ENCODE data around the gene TMEM97. TPM values are rescaled to one million over a fixed set of nuclear protein-coding genes. Genes with fewer than 3 reads are reported as not detected.
"Not testable (repeated sequence)": the region's sequence is repeated elsewhere in the genome, so short reads cannot be mapped to it uniquely, and the experiment has no call there.

TMEM97 gene
- 237 TPM for total RNA-seq

GRCh38 chr17:28318759-28319597 is at the start of gene TMEM97:
Gene TMEM97, plus strand, starts transcription at chr17:28319200. Its CDS starts 40 bp downstream, at chr17:28319240.
- DNase-seq (ENCODE audit: low spot score) = peak; percentile 96

- no peak for DNase-seq (ENCODE audit: low spot score)
Measured at GRCh38 chr17:28270055-28270454, 48.9 kb upstream of the TMEM97 start.

GRCh38 chr17:28270926-28271325 is 48.1 kb upstream of the TMEM97 start:
- DNase-seq (ENCODE audit: low spot score) = no peak

DNA sequence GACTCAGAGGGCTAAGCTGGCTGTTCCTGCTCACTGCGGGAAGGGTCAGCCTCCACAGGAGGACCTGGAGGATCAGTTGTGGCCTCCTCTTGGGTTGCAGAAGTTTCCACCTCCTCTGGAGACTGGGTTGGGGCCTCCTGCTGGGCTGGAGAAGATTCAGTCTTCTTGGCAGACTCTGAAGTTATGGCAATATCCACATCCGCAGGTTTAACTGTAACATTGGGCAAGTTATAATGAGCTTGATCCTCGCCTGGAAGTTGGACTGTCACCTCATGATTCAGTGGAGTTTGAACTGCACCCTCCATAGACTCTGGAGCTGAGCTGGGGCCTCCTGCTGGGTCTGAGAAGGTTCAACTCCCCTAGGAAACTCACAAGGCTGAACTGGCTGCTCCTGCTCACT is 47.6 kb upstream of the TMEM97 start:
- DNase-seq (ENCODE audit: low spot score) = no peak

GRCh38 chr17:28272166-28272565 is 46.8 kb upstream of the TMEM97 start:
- DNase-seq (ENCODE audit: low spot score) = no peak

GRCh38 chr17:28273341-28273740 is 45.7 kb upstream of the TMEM97 start:
- DNase-seq (ENCODE audit: low spot score) = not testable (repeated sequence)

GRCh38 chr17:28274591-28275265 is 44.3 kb upstream of the TMEM97 start:
- DNase-seq (ENCODE audit: low spot score) = no peak

DNA sequence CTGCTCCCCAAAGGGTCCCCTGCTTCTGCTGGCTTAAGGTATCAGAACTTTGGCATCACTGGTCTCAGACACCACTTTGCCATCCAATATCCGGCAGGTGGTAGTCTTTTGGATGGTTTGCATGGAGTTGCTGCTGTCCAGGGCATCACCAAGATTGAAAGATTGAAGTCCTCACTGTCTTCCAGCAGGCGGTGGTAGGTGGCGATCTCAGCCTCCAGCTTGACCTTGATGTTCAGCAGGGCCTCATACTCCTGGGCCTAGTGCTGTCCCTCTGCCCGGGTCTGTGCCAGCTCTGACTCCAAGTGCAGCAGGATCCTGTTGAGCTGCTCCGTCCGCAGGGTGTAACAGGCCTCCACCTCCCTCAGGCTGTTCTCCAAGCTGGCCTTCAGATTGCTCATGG is 43.0 kb upstream of the TMEM97 start:
- DNase-seq (ENCODE audit: low spot score) = no peak

- DNase-seq (ENCODE audit: low spot score) = no peak
Measured at GRCh38 chr17:28279411-28279810, 39.6 kb upstream of the TMEM97 start.

- no peak for DNase-seq (ENCODE audit: low spot score)
Measured at GRCh38 chr17:28280826-28281225, 38.2 kb upstream of the TMEM97 start.

DNA sequence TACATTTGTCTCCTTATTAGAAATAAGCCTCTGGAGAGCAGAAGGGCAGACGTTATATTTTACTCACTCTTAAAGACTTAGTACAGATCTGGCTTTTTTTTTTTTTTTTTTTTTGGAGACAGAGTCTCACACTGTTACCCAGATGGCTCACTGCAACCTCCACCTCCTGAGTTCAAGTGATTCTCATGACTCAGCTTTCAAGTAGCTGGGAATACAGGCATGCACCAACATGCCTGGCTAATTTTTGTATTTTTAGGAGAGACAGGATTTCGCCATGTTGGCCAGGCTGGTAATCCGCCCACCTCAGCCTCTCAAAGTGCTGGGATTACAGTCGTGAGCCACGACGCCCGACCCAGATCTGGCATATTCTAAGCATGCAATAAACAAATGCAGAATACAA is 36.4 kb upstream of the TMEM97 start:
- no peak for DNase-seq (ENCODE audit: low spot score)

- no peak for DNase-seq (ENCODE audit: low spot score)
Measured at GRCh38 chr17:28285965-28286364, 33.0 kb upstream of the TMEM97 start.

DNA sequence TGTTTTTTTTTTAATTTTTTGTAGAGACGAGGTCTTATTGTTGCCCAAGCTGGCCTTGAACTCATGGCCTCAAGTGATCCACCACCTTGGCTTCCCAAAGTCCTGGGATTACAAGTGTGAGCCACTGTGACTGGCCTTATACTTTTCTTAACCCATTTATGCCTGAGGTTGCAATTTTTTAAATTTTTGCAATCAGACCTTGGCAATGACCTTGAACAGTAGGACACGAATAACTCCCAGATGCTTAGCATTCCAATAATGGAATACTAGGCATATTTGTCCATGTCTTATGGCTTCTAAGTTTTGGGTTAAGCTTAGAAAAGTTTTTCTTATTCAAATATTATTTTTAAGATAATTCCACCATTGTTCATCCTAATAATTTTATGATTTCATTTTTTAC is 28.3 kb upstream of the TMEM97 start:
- no peak for DNase-seq (ENCODE audit: low spot score)

DNA sequence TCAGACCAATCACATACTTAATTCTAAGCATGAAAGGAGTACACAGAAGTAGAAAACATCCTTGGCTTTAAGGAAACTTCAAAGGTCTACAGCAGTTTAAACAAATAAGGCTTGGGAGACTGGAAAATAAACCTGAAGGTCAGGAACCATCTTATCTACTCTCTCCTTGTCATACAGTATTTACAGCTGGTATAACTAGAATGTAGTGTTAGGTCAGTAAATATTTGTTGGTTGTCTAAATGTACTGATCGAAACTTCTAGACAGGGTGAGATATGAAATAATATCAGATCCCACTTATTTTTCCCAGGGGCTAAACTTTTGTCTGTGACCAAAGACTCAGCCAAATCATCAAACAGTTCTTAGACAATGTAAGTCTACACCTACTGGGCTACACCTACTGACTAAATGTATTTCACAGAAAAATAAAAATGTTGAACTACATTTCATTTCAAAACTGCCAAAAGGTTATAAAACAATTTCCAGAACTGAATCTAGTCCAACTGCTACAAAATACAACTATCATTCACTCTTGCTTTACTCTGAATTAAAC is 27.1 kb upstream of the TMEM97 start:
- no peak for DNase-seq (ENCODE audit: low spot score)

DNA sequence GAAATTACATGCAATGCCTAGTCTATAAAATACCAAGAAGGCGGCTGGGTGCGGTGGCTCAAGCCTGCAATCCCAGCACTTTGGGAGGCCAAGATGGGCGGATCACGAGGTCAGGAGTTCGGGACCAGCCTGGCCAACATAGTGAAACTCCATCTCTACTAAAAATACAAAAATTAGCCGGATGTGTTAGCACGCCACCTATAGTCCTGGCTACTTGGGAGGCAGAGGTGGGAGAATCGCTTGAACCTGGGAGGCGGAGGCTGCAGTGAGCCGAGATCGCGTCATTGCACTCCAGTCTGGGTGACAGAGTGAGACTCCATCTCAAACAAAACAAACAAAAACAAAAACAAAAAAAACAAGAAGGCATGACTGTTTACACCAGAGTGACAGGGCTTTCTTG is 26.1 kb upstream of the TMEM97 start:
- not testable (repeated sequence) for DNase-seq (ENCODE audit: low spot score)

GRCh38 chr17:28293994-28294393 is 25.0 kb upstream of the TMEM97 start:
- no peak for DNase-seq (ENCODE audit: low spot score)

DNA sequence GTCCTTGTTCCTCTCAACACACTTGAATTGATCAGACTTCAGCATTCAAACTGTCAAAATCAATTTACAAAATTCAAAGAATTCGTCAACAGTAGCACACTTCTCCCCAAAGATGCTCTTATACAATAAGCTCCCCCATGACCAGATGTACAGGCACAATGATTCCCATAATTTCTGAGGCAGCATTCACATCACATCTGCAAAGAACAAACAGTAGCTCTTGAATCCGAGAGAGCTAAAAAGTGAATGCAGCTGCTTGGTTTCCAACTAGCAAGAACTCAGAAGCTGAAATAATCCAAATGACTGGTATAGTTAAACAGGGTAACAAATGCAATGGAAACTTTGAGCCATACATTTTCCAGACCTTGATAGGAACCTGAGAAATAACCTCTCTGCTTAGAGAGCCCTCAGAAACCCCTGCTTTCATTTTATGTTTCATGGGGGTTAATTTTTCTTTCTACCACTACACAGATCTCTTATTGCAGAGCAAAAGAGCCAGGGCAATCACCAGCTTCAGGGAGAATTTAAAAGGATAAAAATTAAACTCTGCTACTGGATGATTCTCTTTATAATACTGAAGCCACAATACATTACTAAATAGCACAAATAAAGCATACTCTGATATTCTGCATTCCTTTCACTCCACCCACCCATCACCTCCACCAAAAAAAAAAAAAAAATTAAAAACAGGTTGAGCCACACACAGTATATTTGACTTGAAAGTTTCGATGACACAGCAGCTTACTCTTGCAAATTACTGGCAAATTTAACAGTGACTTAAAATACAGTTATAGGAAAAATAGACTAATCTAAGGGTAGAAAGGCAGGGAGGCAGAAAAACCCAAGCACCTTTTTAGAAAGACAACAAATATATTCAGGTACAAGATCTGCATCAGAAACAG is 23.1 kb upstream of the TMEM97 start:
- DNase-seq (ENCODE audit: low spot score) = no peak

- no peak for DNase-seq (ENCODE audit: low spot score)
Measured at GRCh38 chr17:28298449-28298848, 20.6 kb upstream of the TMEM97 start.

- DNase-seq (ENCODE audit: low spot score) = no peak
Measured at GRCh38 chr17:28306954-28307401, 12.0 kb upstream of the TMEM97 start.

GRCh38 chr17:28313841-28314240 is 5.2 kb upstream of the TMEM97 start:
- no peak for DNase-seq (ENCODE audit: low spot score)

DNA sequence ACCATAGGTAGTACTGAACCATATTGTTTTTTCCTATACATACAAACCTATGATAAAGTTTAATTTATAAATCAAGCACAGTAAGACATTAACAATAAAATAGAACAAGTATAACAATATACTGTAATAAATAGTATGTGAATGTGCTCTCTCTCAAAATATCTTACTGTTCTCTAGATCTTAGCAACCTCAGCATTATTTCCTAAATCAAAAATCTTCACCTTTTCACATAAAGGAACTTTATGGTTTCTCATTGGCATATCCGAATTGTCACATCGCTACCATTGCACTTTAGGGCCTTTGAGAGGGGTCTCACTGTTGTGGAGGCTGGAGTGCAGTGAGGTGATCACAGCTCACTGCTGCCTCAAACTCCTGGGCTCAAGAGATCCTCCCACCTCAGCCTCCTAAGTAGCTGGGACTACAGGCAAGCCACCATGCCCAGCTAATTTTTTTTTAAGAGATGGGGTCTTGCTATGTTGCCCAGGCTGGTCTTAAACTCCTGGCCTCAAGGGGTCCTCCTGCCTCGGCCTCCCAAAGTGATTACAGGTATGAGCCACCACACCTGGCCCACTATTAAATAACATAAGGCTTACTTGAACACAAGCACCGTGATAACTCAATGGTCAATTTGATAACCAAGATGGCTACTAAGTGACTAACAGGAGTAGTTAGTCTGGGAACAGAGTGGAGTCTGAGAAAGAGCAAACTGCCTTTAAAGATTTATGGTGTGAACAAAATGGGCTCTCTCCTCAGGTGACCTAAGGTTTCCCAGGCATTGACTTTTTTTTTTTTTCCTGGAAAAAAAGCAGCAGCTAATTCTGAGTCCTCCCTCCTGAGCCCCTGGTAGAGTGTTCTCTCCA is 2.9 kb upstream of the TMEM97 start:
- no peak for DNase-seq (ENCODE audit: low spot score)
